ENCODE measurements around the gene MRPS23. TPM values are rescaled to one million over a fixed set of nuclear protein-coding genes. Genes with fewer than 3 reads are reported as not detected.
A peak's percentile ranks its signal among the peaks of the same experiment; 100 is the strongest.

The MRPS23 gene
- polyA plus RNA-seq, 1 donor from 2014 or later, result 80.5 TPM

DNA sequence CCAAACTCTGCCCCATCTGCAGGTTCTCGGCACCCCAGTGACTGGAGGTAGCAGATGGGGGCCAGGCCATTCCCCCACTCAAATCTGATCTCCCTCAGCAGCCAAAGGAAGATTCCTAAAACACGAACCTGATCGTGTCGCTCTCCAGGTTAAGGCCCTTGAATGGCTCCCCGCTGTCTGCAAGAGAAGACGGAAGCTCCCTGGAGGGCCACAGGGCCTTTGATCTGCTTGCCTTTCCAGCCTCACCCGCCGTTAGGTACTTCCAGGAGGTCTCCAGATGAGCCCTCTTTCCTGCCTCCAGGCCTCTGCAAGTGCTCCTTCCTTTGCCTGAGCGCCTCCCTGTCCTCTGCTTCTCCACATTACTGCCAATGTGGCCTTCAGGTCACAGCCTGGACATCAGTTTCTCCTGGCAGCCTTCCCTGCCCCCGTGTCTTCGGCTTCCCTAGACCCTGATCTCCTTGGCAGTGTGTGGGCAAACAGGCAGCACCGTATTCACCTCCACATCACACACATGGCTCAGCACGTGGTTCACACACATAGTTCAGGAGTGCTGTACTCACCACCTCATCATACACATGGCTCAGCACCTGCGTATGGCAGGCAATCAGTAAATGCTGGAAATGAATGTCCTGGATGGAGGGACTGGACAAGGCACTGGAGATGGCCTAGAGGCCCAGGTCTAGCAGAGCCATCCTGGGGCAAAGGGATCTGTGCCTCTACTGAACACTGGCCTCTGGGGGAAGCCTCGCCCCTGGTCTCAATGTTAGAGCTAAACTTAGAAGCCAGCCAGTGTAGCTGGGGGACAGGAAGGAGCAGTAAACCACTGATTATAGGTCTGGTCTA is 26.4 kb upstream of the MRPS23 start:
- no peak overlapping the region for H2AFZ ChIP-seq (ENCODE audit: low read depth, low read length)
- TF ChIP-seq EZH2 (IDR thresholded peaks at IDR 0.05; ENCODE audit: borderline replicate concordance, insufficient read depth, low read length, poor library complexity, severe bottlenecking) (no peak), MXI1 (conservative IDR thresholded peaks at IDR 0.05; ENCODE audit: poor library complexity, severe bottlenecking) (no peak)
- TF ChIP-seq, protein P1, sequence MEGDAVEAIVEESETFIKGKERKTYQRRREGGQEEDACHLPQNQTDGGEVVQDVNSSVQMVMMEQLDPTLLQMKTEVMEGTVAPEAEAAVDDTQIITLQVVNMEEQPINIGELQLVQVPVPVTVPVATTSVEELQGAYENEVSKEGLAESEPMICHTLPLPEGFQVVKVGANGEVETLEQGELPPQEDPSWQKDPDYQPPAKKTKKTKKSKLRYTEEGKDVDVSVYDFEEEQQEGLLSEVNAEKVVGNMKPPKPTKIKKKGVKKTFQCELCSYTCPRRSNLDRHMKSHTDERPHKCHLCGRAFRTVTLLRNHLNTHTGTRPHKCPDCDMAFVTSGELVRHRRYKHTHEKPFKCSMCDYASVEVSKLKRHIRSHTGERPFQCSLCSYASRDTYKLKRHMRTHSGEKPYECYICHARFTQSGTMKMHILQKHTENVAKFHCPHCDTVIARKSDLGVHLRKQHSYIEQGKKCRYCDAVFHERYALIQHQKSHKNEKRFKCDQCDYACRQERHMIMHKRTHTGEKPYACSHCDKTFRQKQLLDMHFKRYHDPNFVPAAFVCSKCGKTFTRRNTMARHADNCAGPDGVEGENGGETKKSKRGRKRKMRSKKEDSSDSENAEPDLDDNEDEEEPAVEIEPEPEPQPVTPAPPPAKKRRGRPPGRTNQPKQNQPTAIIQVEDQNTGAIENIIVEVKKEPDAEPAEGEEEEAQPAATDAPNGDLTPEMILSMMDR (IDR thresholded peaks at IDR 0.05; ENCODE audit: poor library complexity, severe bottlenecking), result no peak
- TF ChIP-seq, protein P2, sequence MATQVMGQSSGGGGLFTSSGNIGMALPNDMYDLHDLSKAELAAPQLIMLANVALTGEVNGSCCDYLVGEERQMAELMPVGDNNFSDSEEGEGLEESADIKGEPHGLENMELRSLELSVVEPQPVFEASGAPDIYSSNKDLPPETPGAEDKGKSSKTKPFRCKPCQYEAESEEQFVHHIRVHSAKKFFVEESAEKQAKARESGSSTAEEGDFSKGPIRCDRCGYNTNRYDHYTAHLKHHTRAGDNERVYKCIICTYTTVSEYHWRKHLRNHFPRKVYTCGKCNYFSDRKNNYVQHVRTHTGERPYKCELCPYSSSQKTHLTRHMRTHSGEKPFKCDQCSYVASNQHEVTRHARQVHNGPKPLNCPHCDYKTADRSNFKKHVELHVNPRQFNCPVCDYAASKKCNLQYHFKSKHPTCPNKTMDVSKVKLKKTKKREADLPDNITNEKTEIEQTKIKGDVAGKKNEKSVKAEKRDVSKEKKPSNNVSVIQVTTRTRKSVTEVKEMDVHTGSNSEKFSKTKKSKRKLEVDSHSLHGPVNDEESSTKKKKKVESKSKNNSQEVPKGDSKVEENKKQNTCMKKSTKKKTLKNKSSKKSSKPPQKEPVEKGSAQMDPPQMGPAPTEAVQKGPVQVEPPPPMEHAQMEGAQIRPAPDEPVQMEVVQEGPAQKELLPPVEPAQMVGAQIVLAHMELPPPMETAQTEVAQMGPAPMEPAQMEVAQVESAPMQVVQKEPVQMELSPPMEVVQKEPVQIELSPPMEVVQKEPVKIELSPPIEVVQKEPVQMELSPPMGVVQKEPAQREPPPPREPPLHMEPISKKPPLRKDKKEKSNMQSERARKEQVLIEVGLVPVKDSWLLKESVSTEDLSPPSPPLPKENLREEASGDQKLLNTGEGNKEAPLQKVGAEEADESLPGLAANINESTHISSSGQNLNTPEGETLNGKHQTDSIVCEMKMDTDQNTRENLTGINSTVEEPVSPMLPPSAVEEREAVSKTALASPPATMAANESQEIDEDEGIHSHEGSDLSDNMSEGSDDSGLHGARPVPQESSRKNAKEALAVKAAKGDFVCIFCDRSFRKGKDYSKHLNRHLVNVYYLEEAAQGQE (IDR thresholded peaks at IDR 0.05; ENCODE audit: borderline replicate concordance), result no peak
- no peaks in the 10 kb centered on the region for H3K9me2 ChIP-seq (ENCODE audit: insufficient read depth, low read length)
- no peaks in the 10 kb centered on the region for H3K27me3 ChIP-seq (ENCODE audit: insufficient read depth, low read depth, low read length)
- no peaks in the 10 kb centered on the region for H4K20me1 ChIP-seq (ENCODE audit: insufficient read depth)
- no peak overlapping the region for H3K4me2 ChIP-seq (ENCODE audit: low read length)
- no peaks in the 10 kb centered on the region for H3K79me2 ChIP-seq (replicated peaks; ENCODE audit: insufficient read depth, low read length)
- H3K9me3 ChIP-seq (ENCODE audit: low read length), result no peaks in the 10 kb centered on the region
- H3K4me3 ChIP-seq (ENCODE audit: low read length), result no peak overlapping the region
- H3F3A ChIP-seq (ENCODE audit: insufficient read depth, low read length, poor library complexity, severe bottlenecking), result no peaks in the 10 kb centered on the region
- H3K27ac ChIP-seq (ENCODE audit: low read length), result no peak overlapping the region
- H3K9ac ChIP-seq (ENCODE audit: low read length), result no peak overlapping the region
- H3K36me3 ChIP-seq (ENCODE audit: insufficient read depth, low read length), result no peaks in the 10 kb centered on the region

DNA sequence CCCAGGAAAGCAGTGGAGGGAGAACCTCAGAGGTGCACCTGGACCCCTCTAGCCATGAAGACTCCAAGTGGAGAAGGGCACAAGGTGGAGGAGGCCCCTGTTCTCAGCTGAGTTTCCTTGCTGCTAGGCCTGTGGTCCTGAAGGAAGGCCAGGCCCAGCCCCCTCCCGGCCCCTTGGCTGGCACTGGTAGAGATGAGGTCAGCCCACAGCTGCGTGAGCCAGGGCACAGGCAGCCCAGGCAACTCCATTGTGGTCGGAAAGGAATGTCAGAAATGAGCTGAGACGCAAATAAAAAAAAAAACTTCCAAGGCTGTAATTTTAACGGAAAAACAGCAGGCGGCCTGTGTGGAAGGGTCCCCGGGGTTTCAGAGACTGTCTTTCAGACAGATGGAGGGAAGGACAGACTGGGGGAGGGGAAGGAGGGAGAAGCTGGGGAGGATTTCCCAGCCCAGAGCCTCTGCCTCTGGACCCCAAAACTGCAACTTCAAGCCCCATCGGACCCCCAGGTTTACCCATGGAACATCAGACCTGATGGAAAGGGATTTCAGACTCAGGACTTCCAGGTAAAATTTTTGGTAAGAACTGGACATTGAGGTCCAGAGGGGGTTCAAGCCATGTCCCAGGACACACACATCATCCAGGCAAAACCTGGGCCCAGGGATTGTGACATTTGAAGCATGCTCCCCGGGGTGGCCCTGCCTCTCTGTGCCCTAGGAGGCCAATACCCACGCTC is 25.6 kb upstream of the MRPS23 start:
- Histone ChIP-seq H3K9me3 (ENCODE audit: low read length) (no peaks in the 10 kb centered on the region), H3K9me2 (ENCODE audit: insufficient read depth, low read length) (no peaks in the 10 kb centered on the region), H3K36me3 (ENCODE audit: insufficient read depth, low read length) (no peaks in the 10 kb centered on the region), H3K9ac (ENCODE audit: low read length) (no peak overlapping the region), H3K27ac (ENCODE audit: low read length) (no peak overlapping the region), H2AFZ (ENCODE audit: low read depth, low read length) (no peak overlapping the region), H3K4me2 (ENCODE audit: low read length) (peak overlapping the region; percentile 35), H3K4me3 (ENCODE audit: low read length) (peak overlapping the region; percentile 34), H3F3A (ENCODE audit: insufficient read depth, low read length, poor library complexity, severe bottlenecking) (no peaks in the 10 kb centered on the region), H4K20me1 (ENCODE audit: insufficient read depth) (no peaks in the 10 kb centered on the region), H3K79me2 (replicated peaks; ENCODE audit: insufficient read depth, low read length) (no peaks in the 10 kb centered on the region), H3K27me3 (ENCODE audit: insufficient read depth, low read depth, low read length) (no peaks in the 10 kb centered on the region)
- no peak for TF ChIP-seq TAF1 (IDR thresholded peaks at IDR 0.05; ENCODE audit: low read depth)
- TF ChIP-seq SMC3 (conservative IDR thresholded peaks at IDR 0.05; ENCODE audit: poor library complexity), result peak; percentile 40
- no peak for TF ChIP-seq RAD21 (conservative IDR thresholded peaks at IDR 0.05)
